ENCODE results near the gene SBNO1.

SBNO1 gene

DNA sequence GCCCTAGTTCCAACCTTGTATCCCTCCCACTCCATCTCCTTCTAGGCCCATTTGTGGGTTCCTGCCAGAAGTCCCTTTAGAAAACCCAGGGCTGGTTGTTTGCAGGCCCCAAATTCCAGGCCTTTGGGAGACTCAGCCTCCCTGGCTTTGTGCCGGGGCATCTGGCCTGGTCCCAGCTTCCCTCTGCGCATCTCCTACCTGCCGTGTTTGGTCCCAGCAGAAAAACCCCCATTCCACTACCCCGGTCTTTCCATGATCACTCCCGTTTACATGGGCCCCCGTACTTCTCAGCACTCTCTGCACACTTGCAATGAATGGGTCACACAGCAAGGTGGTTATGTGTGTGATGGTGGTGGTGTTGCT, 34.6 kb upstream of the SBNO1 start:
- no peak for DNase-seq (ENCODE audit: low read depth in 2 of 2)
- no peak overlapping the region for H3K4me3 ChIP-seq (replicated peaks in 1 of 2; ENCODE audit: low read depth in 2 of 2, low read length in 2 of 2)
- no peak for TF ChIP-seq CTCF (IDR thresholded peaks at IDR 0.05; ENCODE audit: low read depth, low read length)

GRCh38 chr12:123398550-123399254, 34.1 kb upstream of the SBNO1 start:
- TF ChIP-seq CTCF (IDR thresholded peaks at IDR 0.05; ENCODE audit: low read depth, low read length), result no peak
- H3K4me3 ChIP-seq (replicated peaks in 1 of 2; ENCODE audit: low read depth in 2 of 2, low read length in 2 of 2), result no peak overlapping the region
- peak; percentile 86 to 88 for DNase-seq (ENCODE audit: low read depth in 2 of 2)

- no peak overlapping the region for H3K4me3 ChIP-seq (replicated peaks in 1 of 2; ENCODE audit: low read depth in 2 of 2, low read length in 2 of 2)
- no peak for DNase-seq (ENCODE audit: low read depth in 2 of 2)
- no peak for TF ChIP-seq CTCF (IDR thresholded peaks at IDR 0.05; ENCODE audit: low read depth, low read length)
These were observed 33.5 kb upstream of the SBNO1 start for GRCh38 chr12:123398177-123398549.

DNA sequence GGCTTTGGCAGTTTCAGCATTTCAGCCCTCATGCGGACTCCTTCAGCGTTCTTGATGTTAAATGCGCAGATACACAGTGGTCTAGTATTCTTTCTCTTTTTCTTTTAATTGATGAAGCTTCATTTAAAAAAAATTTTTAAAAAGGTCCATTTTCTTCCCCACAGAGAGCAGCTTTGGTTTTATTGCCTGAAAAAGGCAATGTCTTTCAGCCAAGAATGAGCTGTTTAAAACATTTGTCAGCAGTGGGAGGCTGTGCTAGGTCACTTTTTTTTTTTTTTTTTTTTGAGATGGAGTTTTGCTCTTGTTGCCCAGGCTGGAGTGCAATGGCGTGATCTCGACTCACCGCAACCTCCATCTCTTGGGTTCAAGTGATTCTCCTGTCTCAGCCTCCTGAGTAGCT, 32.8 kb upstream of the SBNO1 start:
- TF ChIP-seq CTCF (IDR thresholded peaks at IDR 0.05; ENCODE audit: low read depth, low read length), result no peak
- no peak for DNase-seq (ENCODE audit: low read depth in 2 of 2)
- H3K4me3 ChIP-seq (replicated peaks in 1 of 2; ENCODE audit: low read depth in 2 of 2, low read length in 2 of 2), result no peak overlapping the region

GRCh38 chr12:123396954-123397353, 32.3 kb upstream of the SBNO1 start:
- DNase-seq (ENCODE audit: low read depth in 2 of 2), result no peak
- no peak for TF ChIP-seq CTCF (IDR thresholded peaks at IDR 0.05; ENCODE audit: low read depth, low read length)

DNA sequence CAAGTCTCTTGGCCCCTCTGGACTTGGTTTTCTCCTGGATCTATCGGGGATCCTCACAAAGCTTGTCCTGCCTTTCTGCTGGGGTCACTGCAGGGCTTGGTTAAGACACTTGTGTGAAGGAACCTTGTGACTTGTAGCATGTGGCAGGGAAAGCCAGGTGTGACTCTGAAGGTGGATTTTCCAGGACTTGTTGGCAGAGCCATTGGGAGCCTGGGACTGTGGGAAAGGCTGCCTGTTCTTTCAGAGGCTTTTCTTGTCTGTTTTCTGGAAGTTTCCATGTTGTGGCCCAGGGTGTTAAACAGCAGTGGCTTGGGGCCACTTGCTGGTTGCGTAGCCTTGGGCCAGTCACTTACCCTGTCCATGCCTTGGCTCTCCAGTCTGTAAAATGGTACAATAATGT, 31.9 kb upstream of the SBNO1 start:
- TF ChIP-seq CTCF (IDR thresholded peaks at IDR 0.05; ENCODE audit: low read depth, low read length), result no peak
- no peak for DNase-seq (ENCODE audit: low read depth in 2 of 2)
- no peak overlapping the region for H3K4me3 ChIP-seq (replicated peaks in 1 of 2; ENCODE audit: low read depth in 2 of 2, low read length in 2 of 2)

More at GRCh38 chr12:123396954-123397353, 32.3 kb upstream of the SBNO1 start:
- no peak overlapping the region for H3K4me3 ChIP-seq (replicated peaks in 1 of 2; ENCODE audit: low read depth in 2 of 2, low read length in 2 of 2)

- TF ChIP-seq CTCF (IDR thresholded peaks at IDR 0.05; ENCODE audit: low read depth, low read length), result no peak
- DNase-seq (ENCODE audit: low read depth in 2 of 2), result no peak
- no peak overlapping the region for H3K4me3 ChIP-seq (replicated peaks in 1 of 2; ENCODE audit: low read depth in 2 of 2, low read length in 2 of 2)
These were observed 30.6 kb upstream of the SBNO1 start for GRCh38 chr12:123395236-123395635.

Data from cardiac fibroblast (primary cell).